Sigmoid colon (tissue), 4 donors: ENCODE results near the gene FGF14.

ENCODE experiments used
- CTCF ChIP-seq, 4 experiments: fragments of 450-650 bp in 3 of 4; fragments of 200-600 bp in 1 of 4; IDR thresholded peaks; one replicate each; pipeline ENCODE4 v1.5.1; 2016 to 2019; ENCODE audit warnings: antibody characterized with exemption in 4 of 4, mild to moderate bottlenecking in 3 of 4, moderate library complexity in 2 of 4
- POLR2A ChIP-seq, 2 donors: fragments of 450-650 bp; IDR thresholded peaks; one replicate each; pipeline ENCODE4 v1.6.1; 2016; ENCODE audit warnings: antibody characterized with exemption in 2 of 2, mild to moderate bottlenecking in 2 of 2, moderate library complexity in 2 of 2
- POLR2AphosphoS5 ChIP-seq, 4 donors: sonication (generic); formaldehyde crosslinking; IDR thresholded peaks; one replicate each; pipeline ENCODE4 v1.6.1; 2017; ENCODE audit warnings: antibody characterized with exemption in 4 of 4

GRCh38 chr13:101707659-101708058 is 694.2 kb downstream of the FGF14 start:
- TF ChIP-seq CTCF (IDR thresholded peaks at IDR 0.05) (no peak), POLR2A (IDR thresholded peaks at IDR 0.05) (no peak), POLR2AphosphoS5 (IDR thresholded peaks at IDR 0.05) (no peak)
